Gastrocnemius medialis (tissue), 4 donors: Measurements from ENCODE around the gene OR6N2. TPM values are rescaled to one million over a fixed set of nuclear protein-coding genes. Genes with fewer than 3 reads are reported as not detected.

Experiments used
- ATAC-seq, 2 donors: fragments of 150-250 bp; one replicate each; pipeline ENCODE4 v1.9.1; 2016
- DNase-seq, 2 donors: peaks; one replicate each; pipeline ENCODE4 v3.0.0-alpha.2; 2019
- H3K27ac ChIP-seq, 4 donors: fragments of 200-600 bp; sonication (generic); 1 replicate in 1 of 4; 2 replicates in 3 of 4; pipeline ENCODE4 v1.5.1; 2016 to 2018; ENCODE audit warnings: mild to moderate bottlenecking in 2 of 4, moderate library complexity in 1 of 4
- H3K27me3 ChIP-seq, 3 donors: fragments of 200-600 bp; sonication (generic) in 2 of 3; 1 replicate in 1 of 3; 2 replicates in 2 of 3; pipeline versions ENCODE4 v1.5.1 to v1.6.0; 2016 to 2019; ENCODE audit warnings: mild to moderate bottlenecking in 1 of 3, moderate library complexity in 1 of 3
- H3K36me3 ChIP-seq, 2 donors: fragments of 200-600 bp; sonication (generic) in 1 of 2; one replicate each; pipeline ENCODE4 v1.5.1; 2017 to 2018
- H3K4me1 ChIP-seq, 2 donors: fragments of 200-600 bp; sonication (generic) in 1 of 2; one replicate each; pipeline ENCODE4 v1.5.1; 2016 to 2017; ENCODE audit warnings: mild to moderate bottlenecking in 2 of 2
- H3K4me3 ChIP-seq, 4 donors: fragments of 200-600 bp; sonication (generic) in 3 of 4; 1 replicate in 1 of 4; 2 replicates in 3 of 4; pipeline ENCODE4 v1.5.1; 2016 to 2019; ENCODE audit warnings: mild to moderate bottlenecking in 2 of 4
- H3K9me3 ChIP-seq, 3 donors: fragments of 200-600 bp; sonication (generic) in 2 of 3; 1 replicate in 1 of 3; 2 replicates in 2 of 3; pipeline ENCODE4 v1.5.1; 2016 to 2019
- CTCF ChIP-seq, 5 experiments: fragments of 450-650 bp in 3 of 5; fragments of 200-600 bp in 2 of 5; sonication (generic) in 2 of 5; IDR thresholded peaks in 4 of 5; conservative IDR thresholded peaks in 1 of 5; 1 replicate in 4 of 5; 2 replicates in 1 of 5; pipeline ENCODE4 v1.5.1; 2016 to 2019; ENCODE audit warnings: antibody characterized with exemption in 5 of 5, mild to moderate bottlenecking in 3 of 5, moderate library complexity in 3 of 5
- POLR2A ChIP-seq, 2 donors: fragments of 450-650 bp; IDR thresholded peaks; one replicate each; pipeline ENCODE4 v1.6.1; 2017; ENCODE audit warnings: antibody characterized with exemption in 2 of 2, mild to moderate bottlenecking in 2 of 2, moderate library complexity in 2 of 2
- in situ Hi-C, 4 donors: fragments of 200-750 bp; cut with MboI; loops; one replicate each; pipeline versions ENCODE4 v1.15.0 to v1.8.0; 2017; ENCODE audit warnings: low sequenced_read_pairs in 4 of 4
- intact Hi-C: fragments of 100-400 bp; cut with DNase I; formaldehyde crosslinking; loops from one replicate; pipeline ENCODE4 v1.15.1; 2023; ENCODE audit warnings: low total_unique reads
- total RNA-seq, 4 donors: library from RNA; depleted of rRNA; stranded (reverse); fragments of >200 nt; gene quantifications; one replicate each; pipeline versions ENCODE4 v1.1.0 to v1.2.3, GENCODE V29; 2016

OR6N2 gene
- total RNA-seq, 4 donors from 2014 or later: not detected

DNA sequence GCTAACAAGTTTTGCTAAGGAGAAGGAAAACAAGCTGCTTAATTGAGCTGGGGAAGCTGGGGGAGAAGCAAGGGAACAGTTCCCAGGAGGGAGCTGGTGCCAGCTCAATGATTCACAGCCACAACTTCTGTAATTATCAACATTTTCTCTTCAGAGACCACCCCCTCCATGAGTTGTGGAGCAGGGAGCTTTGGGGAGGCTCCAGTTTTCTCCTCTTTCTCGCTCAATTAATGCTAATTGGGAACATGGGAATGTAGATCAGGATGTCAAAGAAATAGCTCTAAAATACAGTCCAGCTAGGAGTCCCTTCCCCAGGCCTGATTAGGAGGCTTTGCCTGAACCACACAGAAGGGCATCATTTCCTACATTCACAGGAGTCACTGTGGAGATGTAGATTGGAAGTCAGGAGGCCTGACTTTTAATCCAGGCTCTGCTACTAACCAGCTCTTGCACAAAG is 38.0 kb upstream of the OR6N2 start:
- no peak overlapping the region for H3K4me3 ChIP-seq
- in situ Hi-C loops (no loop called here), intact Hi-C loops (no loop called here)
- no peak for DNase-seq
- no peak for ATAC-seq
- H3K27me3 ChIP-seq: no peaks in the 10 kb centered on the region
- TF ChIP-seq CTCF (IDR thresholded peaks at IDR 0.05 in 4 of 5, conservative IDR thresholded peaks at IDR 0.05 in 1 of 5): no peak
- TF ChIP-seq POLR2A (IDR thresholded peaks at IDR 0.05): no peak
- H3K9me3 ChIP-seq: no peaks in the 10 kb centered on the region
- no peaks in the 10 kb centered on the region for H3K36me3 ChIP-seq
- H3K27ac ChIP-seq: no peak overlapping the region
- no peaks in the 10 kb centered on the region for H3K4me1 ChIP-seq

GRCh38 chr1:158818560-158818959 is 37.6 kb upstream of the OR6N2 start:
- TF ChIP-seq CTCF (IDR thresholded peaks at IDR 0.05 in 4 of 5, conservative IDR thresholded peaks at IDR 0.05 in 1 of 5): no peak
- TF ChIP-seq POLR2A (IDR thresholded peaks at IDR 0.05): no peak
- no peak overlapping the region for H3K4me3 ChIP-seq
- DNase-seq: no peak
- intact Hi-C loops (no loop called here), in situ Hi-C loops (no loop called here)
- H3K4me1 ChIP-seq: no peaks in the 10 kb centered on the region
- H3K36me3 ChIP-seq: no peaks in the 10 kb centered on the region
- no peaks in the 10 kb centered on the region for H3K27me3 ChIP-seq
- no peak overlapping the region for H3K27ac ChIP-seq
- H3K9me3 ChIP-seq: no peaks in the 10 kb centered on the region
- ATAC-seq: no peak

GRCh38 chr1:158814970-158815369 is 34.0 kb upstream of the OR6N2 start:
- Histone ChIP-seq H3K4me3 (no peak overlapping the region), H3K36me3 (no peaks in the 10 kb centered on the region), H3K9me3 (no peaks in the 10 kb centered on the region), H3K4me1 (no peaks in the 10 kb centered on the region), H3K27me3 (no peaks in the 10 kb centered on the region), H3K27ac (no peak overlapping the region)
- intact Hi-C loops: no loop called here
- DNase-seq: no peak
- in situ Hi-C loops: no loop called here
- ATAC-seq: no peak
- TF ChIP-seq CTCF (IDR thresholded peaks at IDR 0.05 in 4 of 5, conservative IDR thresholded peaks at IDR 0.05 in 1 of 5): no peak
- TF ChIP-seq POLR2A (IDR thresholded peaks at IDR 0.05): no peak

GRCh38 chr1:158813164-158813563 is 32.2 kb upstream of the OR6N2 start:
- no peak for DNase-seq
- intact Hi-C loops: no loop called here

More at GRCh38 chr1:158813164-158813563, 32.2 kb upstream of the OR6N2 start:
- TF ChIP-seq POLR2A (IDR thresholded peaks at IDR 0.05): no peak
- no peak for TF ChIP-seq CTCF (IDR thresholded peaks at IDR 0.05 in 4 of 5, conservative IDR thresholded peaks at IDR 0.05 in 1 of 5)
- in situ Hi-C loops: no loop called here
- Histone ChIP-seq H3K9me3 (no peaks in the 10 kb centered on the region), H3K27ac (no peak overlapping the region), H3K4me1 (no peaks in the 10 kb centered on the region), H3K36me3 (no peaks in the 10 kb centered on the region), H3K27me3 (no peaks in the 10 kb centered on the region), H3K4me3 (no peak overlapping the region)
- no peak for ATAC-seq
